Measurements from ENCODE around the gene SLC5A10.

Gene SLC5A10

DNA sequence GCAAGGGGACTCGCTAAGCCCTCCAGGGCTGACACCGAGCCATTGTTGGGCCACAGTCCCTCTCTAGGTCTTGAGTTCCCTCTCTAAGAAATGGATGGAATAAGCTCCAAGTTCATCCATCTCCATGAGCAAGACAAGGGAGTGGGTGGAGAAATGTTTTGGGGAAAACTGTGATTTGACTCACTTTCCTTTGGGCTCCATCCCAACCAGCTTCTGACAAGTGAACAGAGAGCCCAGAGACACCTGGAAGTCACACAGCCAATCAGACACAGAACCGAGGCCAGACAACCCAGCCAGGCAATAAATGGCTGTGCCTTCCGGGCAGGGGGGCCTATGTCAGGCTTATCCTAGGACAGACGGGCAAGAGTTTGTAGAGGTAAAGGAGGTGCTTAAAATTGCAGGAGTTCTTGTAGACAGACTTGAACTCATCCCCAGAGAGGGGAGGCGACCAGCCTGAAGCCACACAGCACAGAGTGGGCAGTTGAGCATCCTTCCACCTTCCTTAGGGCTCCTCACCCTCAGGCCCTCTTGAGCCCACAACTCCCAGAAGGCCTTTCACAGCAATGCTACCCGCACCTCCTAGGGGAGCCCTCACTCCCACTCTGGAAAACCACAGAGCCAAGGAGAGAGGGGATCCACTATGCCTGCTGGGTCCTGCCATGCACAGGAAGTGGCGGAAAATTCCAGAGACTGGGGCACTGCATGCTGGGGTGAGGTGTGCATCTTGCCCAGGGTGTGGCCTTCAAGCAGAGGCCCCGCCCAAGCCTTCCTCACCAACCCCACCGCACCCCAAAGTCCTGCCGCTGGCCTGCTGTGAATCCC lies 62.1 kb downstream of the SLC5A10 start:
- Histone ChIP-seq H3K79me2 (ENCODE audit: low read length) (no peaks in the 10 kb centered on the region), H3K4me1 (ENCODE audit: low read length) (no peaks in the 10 kb centered on the region), H2AFZ (ENCODE audit: low read length) (no peak overlapping the region), H3F3A (ENCODE audit: insufficient read depth, low read length) (no peaks in the 10 kb centered on the region), H3K27ac (ENCODE audit: low read length) (no peak overlapping the region), H3K4me2 (ENCODE audit: low read depth, low read length) (no peak overlapping the region), H4K20me1 (ENCODE audit: insufficient read depth, low read length) (no peaks in the 10 kb centered on the region), H3K27me3 (replicated peaks; ENCODE audit: insufficient read depth, low read length) (no peaks in the 10 kb centered on the region), H3K9me2 (replicated peaks; ENCODE audit: insufficient read depth, low read length) (no peaks in the 10 kb centered on the region), H3K9me3 (replicated peaks; ENCODE audit: insufficient read depth, low read length) (no peaks in the 10 kb centered on the region), H3K36me3 (replicated peaks; ENCODE audit: insufficient read depth, low read length) (no peaks in the 10 kb centered on the region), H3K4me3 (ENCODE audit: low read length) (no peak overlapping the region), H3K9ac (ENCODE audit: low read length) (no peak overlapping the region)
- TF ChIP-seq EZH2 (optimal IDR thresholded peaks at IDR 0.05; ENCODE audit: low read depth, low read length) (no peak), EZH2phosphoT487 (IDR thresholded peaks at IDR 0.05; ENCODE audit: low read length) (no peak)
- TF ChIP-seq, protein P1, sequence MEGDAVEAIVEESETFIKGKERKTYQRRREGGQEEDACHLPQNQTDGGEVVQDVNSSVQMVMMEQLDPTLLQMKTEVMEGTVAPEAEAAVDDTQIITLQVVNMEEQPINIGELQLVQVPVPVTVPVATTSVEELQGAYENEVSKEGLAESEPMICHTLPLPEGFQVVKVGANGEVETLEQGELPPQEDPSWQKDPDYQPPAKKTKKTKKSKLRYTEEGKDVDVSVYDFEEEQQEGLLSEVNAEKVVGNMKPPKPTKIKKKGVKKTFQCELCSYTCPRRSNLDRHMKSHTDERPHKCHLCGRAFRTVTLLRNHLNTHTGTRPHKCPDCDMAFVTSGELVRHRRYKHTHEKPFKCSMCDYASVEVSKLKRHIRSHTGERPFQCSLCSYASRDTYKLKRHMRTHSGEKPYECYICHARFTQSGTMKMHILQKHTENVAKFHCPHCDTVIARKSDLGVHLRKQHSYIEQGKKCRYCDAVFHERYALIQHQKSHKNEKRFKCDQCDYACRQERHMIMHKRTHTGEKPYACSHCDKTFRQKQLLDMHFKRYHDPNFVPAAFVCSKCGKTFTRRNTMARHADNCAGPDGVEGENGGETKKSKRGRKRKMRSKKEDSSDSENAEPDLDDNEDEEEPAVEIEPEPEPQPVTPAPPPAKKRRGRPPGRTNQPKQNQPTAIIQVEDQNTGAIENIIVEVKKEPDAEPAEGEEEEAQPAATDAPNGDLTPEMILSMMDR (IDR thresholded peaks at IDR 0.05; ENCODE audit: low read length) = no peak
- no peak for DNase-seq

DNA sequence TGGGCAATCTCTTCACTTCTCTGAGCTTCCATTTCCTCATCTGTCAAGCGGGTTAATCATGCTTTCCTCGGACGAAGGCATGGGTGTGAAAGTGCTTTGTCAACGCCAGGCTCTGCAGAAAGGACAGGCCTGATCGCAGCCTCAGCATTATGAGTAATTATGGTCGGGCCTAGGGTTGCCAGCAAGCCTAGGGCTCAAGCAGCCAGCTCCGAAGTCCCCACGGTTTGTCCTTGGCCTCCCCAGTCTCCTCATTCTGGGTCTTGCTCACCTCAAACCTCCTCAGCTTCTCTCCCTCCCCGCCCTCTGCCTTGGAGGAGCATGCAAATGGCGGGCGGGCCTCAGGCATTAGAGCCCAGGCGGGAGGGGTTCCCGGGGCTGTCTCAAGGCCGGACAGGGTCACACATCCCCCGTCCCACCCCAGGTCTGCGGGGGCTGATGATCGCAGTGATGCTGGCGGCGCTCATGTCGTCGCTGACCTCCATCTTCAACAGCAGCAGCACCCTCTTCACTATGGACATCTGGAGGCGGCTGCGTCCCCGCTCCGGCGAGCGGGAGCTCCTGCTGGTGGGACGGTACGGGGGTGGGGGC lies 62.8 kb downstream of the SLC5A10 start:
- no peak overlapping the region for H3K4me3 ChIP-seq (ENCODE audit: low read length)
- H3K27ac ChIP-seq (ENCODE audit: low read length) = no peak overlapping the region
- H3F3A ChIP-seq (ENCODE audit: insufficient read depth, low read length) = no peaks in the 10 kb centered on the region
- no peak overlapping the region for H2AFZ ChIP-seq (ENCODE audit: low read length)
- H3K4me1 ChIP-seq (ENCODE audit: low read length) = no peaks in the 10 kb centered on the region
- H3K4me2 ChIP-seq (ENCODE audit: low read depth, low read length) = no peak overlapping the region
- H3K9ac ChIP-seq (ENCODE audit: low read length) = no peak overlapping the region
- H3K27me3 ChIP-seq (replicated peaks; ENCODE audit: insufficient read depth, low read length) = no peaks in the 10 kb centered on the region
- DNase-seq = no peak
- no peak for TF ChIP-seq EZH2phosphoT487 (IDR thresholded peaks at IDR 0.05; ENCODE audit: low read length)
- TF ChIP-seq, protein P1 (IDR thresholded peaks at IDR 0.05; ENCODE audit: low read length) = no peak
- TF ChIP-seq EZH2 (optimal IDR thresholded peaks at IDR 0.05; ENCODE audit: low read depth, low read length) = no peak
- H3K9me3 ChIP-seq (replicated peaks; ENCODE audit: insufficient read depth, low read length) = no peaks in the 10 kb centered on the region
- no peaks in the 10 kb centered on the region for H3K79me2 ChIP-seq (ENCODE audit: low read length)
- no peaks in the 10 kb centered on the region for H4K20me1 ChIP-seq (ENCODE audit: insufficient read depth, low read length)
- no peaks in the 10 kb centered on the region for H3K9me2 ChIP-seq (replicated peaks; ENCODE audit: insufficient read depth, low read length)
- no peaks in the 10 kb centered on the region for H3K36me3 ChIP-seq (replicated peaks; ENCODE audit: insufficient read depth, low read length)

DNA sequence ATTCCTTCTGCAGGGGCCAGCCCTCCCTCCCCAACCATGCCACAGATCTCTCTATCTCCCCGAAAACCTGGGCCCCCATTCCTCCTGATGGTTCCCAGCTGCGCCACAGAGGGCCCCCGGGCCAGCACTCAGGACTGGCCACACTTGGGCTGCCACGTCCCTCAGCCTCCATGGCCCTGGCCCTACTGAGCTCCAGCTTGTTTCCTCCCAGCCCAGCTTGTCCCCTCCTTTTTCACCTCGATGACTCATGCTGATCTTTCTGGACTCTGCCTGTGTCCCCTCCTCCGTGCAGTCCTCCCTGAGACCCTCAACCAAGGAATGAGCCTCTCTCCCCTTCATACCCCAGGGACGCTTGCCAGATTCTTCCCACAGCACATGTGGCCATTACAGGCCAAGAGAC lies 63.5 kb downstream of the SLC5A10 start:
- Histone ChIP-seq H3K36me3 (replicated peaks; ENCODE audit: insufficient read depth, low read length) (no peaks in the 10 kb centered on the region), H3K4me3 (ENCODE audit: low read length) (no peak overlapping the region), H3K9me3 (replicated peaks; ENCODE audit: insufficient read depth, low read length) (no peaks in the 10 kb centered on the region), H3K9ac (ENCODE audit: low read length) (no peak overlapping the region), H3K9me2 (replicated peaks; ENCODE audit: insufficient read depth, low read length) (no peaks in the 10 kb centered on the region), H3K4me1 (ENCODE audit: low read length) (no peaks in the 10 kb centered on the region), H2AFZ (ENCODE audit: low read length) (no peak overlapping the region), H3K27ac (ENCODE audit: low read length) (no peak overlapping the region), H3K27me3 (replicated peaks; ENCODE audit: insufficient read depth, low read length) (no peaks in the 10 kb centered on the region), H3K4me2 (ENCODE audit: low read depth, low read length) (no peak overlapping the region), H3K79me2 (ENCODE audit: low read length) (no peaks in the 10 kb centered on the region), H3F3A (ENCODE audit: insufficient read depth, low read length) (no peaks in the 10 kb centered on the region), H4K20me1 (ENCODE audit: insufficient read depth, low read length) (no peaks in the 10 kb centered on the region)
- TF ChIP-seq EZH2phosphoT487 (IDR thresholded peaks at IDR 0.05; ENCODE audit: low read length) (no peak), EZH2 (optimal IDR thresholded peaks at IDR 0.05; ENCODE audit: low read depth, low read length) (no peak)
- TF ChIP-seq, protein P1 (IDR thresholded peaks at IDR 0.05; ENCODE audit: low read length) = no peak
- no peak for DNase-seq
